Tibial nerve (tissue), 4 donors: ENCODE measurements around the gene RDH12. TPM values are rescaled to one million over a fixed set of nuclear protein-coding genes. Genes with fewer than 3 reads are reported as not detected.

Experiments
- DNase-seq, 2 donors: peaks; one replicate each; pipeline ENCODE4 v3.0.0-alpha.2; 2019; ENCODE audit warnings: low spot score in 2 of 2
- H3K27ac ChIP-seq, 4 donors: fragments of 200-600 bp; sonication (generic) in 3 of 4; one replicate each; pipeline ENCODE4 v1.5.1; 2017 to 2019; ENCODE audit warnings: mild to moderate bottlenecking in 1 of 4
- H3K27me3 ChIP-seq, 2 donors: fragments of 200-600 bp; sonication (generic) in 1 of 2; one replicate each; pipeline versions ENCODE4 v1.5.1 to v1.6.0; 2017 to 2019
- H3K36me3 ChIP-seq, 3 donors: fragments of 200-600 bp; sonication (generic); one replicate each; pipeline ENCODE4 v1.5.1; 2018 to 2019
- H3K4me1 ChIP-seq, 4 donors: fragments of 200-600 bp; sonication (generic) in 3 of 4; one replicate each; pipeline ENCODE4 v1.5.1; 2017 to 2019
- H3K4me3 ChIP-seq, 4 donors: fragments of 200-600 bp; sonication (generic) in 3 of 4; one replicate each; pipeline ENCODE4 v1.5.1; 2017 to 2019; ENCODE audit warnings: mild to moderate bottlenecking in 1 of 4, moderate library complexity in 1 of 4
- H3K9me3 ChIP-seq, 4 donors: fragments of 200-600 bp; sonication (generic) in 3 of 4; one replicate each; pipeline ENCODE4 v1.5.1; 2017 to 2019
- CTCF ChIP-seq, 5 experiments: fragments of 200-600 bp in 3 of 5; fragments of 450-650 bp in 2 of 5; sonication (generic) in 3 of 5; IDR thresholded peaks; one replicate each; pipeline ENCODE4 v1.5.1; 2016 to 2019; ENCODE audit warnings: antibody characterized with exemption in 5 of 5, mild to moderate bottlenecking in 3 of 5, moderate library complexity in 2 of 5
- EP300 ChIP-seq, 2 donors: sonication (generic); formaldehyde crosslinking; IDR thresholded peaks; one replicate each; pipeline ENCODE4 v1.6.1; 2017; ENCODE audit warnings: antibody characterized with exemption in 2 of 2, mild to moderate bottlenecking in 1 of 2
- POLR2A ChIP-seq, 2 donors: fragments of 450-650 bp; IDR thresholded peaks; one replicate each; pipeline ENCODE4 v1.6.1; 2017; ENCODE audit warnings: antibody characterized with exemption in 2 of 2, mild to moderate bottlenecking in 2 of 2, moderate library complexity in 2 of 2
- WGBS, 2 donors: methylation state at CpG; one replicate each; pipeline ENCODE4 v1.1.5; 2018; 5-methylcytosine and 5-hydroxymethylcytosine counted together
- total RNA-seq, 4 donors: library from RNA; depleted of rRNA; stranded (reverse); fragments of >200 nt; gene quantifications; one replicate each; pipeline ENCODE4 v1.1.0, GENCODE V29; 2016

RDH12 gene
- total RNA-seq, 4 donors from 2014 or later, result not detected

GRCh38 chr14:67666750-67667449 lies 34.8 kb upstream of the RDH12 start:
- Histone ChIP-seq H3K27ac (no peak overlapping the region), H3K27me3 (no peaks in the 10 kb centered on the region), H3K36me3 (peaks cover 0 to 5% (median 0%) of the 10 kb centered on the region in 3 donors), H3K4me3 (no peak overlapping the region), H3K9me3 (no peaks in the 10 kb centered on the region), H3K4me1 (peaks cover 0 to 46% (median 6%) of the 10 kb centered on the region in 4 donors)
- TF ChIP-seq POLR2A (IDR thresholded peaks at IDR 0.05) (no peak), CTCF (IDR thresholded peaks at IDR 0.05) (peak; percentile 44 to 70 (median 60))
- 22 to 29% methylated on average over 1 of the region's 1 CpG for WGBS, 2 donors
- DNase-seq, result peak in 1 of 2 donors; percentile 29

GRCh38 chr14:67668559-67668958 lies 33.1 kb upstream of the RDH12 start:
- TF ChIP-seq POLR2A (IDR thresholded peaks at IDR 0.05) (no peak), CTCF (IDR thresholded peaks at IDR 0.05) (no peak)
- DNase-seq, result no peak
- H3K36me3 ChIP-seq, result no peaks in the 10 kb centered on the region
- no peak overlapping the region for H3K4me3 ChIP-seq
- no peak overlapping the region for H3K27ac ChIP-seq
- H3K27me3 ChIP-seq, result no peaks in the 10 kb centered on the region
- no peaks in the 10 kb centered on the region for H3K9me3 ChIP-seq
- peaks cover 0 to 62% (median 19%) of the 10 kb centered on the region in 4 donors for H3K4me1 ChIP-seq

- Histone ChIP-seq H3K4me3 (peak overlapping the region; percentile 76 to 97 (median 90)), H3K9me3 (no peaks in the 10 kb centered on the region), H3K4me1 (peaks cover 0 to 43% (median 23%) of the 10 kb centered on the region in 4 donors), H3K27ac (peak overlapping the region in 1 of 4 donors; percentile 100), H3K27me3 (no peaks in the 10 kb centered on the region), H3K36me3 (peaks cover 0 to 11% (median 0%) of the 10 kb centered on the region in 3 donors)
- TF ChIP-seq EP300 (IDR thresholded peaks at IDR 0.05), result no peak
- TF ChIP-seq POLR2A (IDR thresholded peaks at IDR 0.05), result no peak
- no peak for TF ChIP-seq CTCF (IDR thresholded peaks at IDR 0.05)
- WGBS, 2 donors, result 34 to 40% methylated on average over 5 of the region's 5 CpGs
- no peak for DNase-seq
Observed at GRCh38 chr14:67673451-67673850, 28.2 kb upstream of the RDH12 start.

GRCh38 chr14:67674139-67674479 lies 27.6 kb upstream of the RDH12 start:
- DNase-seq, result peak; percentile 23 to 40
- Histone ChIP-seq H3K4me3 (peak overlapping the region; percentile 76 to 97 (median 90)), H3K36me3 (peaks cover 0 to 17% (median 0%) of the 10 kb centered on the region in 3 donors), H3K27ac (peak overlapping the region; percentile 97 to 100 (median 98)), H3K27me3 (no peaks in the 10 kb centered on the region), H3K4me1 (peaks cover 0 to 38% (median 23%) of the 10 kb centered on the region in 4 donors), H3K9me3 (no peaks in the 10 kb centered on the region)
- no peak for TF ChIP-seq EP300 (IDR thresholded peaks at IDR 0.05)
- peak in 1 of 5 experiments; percentile 25 for TF ChIP-seq CTCF (IDR thresholded peaks at IDR 0.05)
- 0% methylated on average over 10 to 25 of the region's 25 CpGs for WGBS, 2 donors

GRCh38 chr14:67674480-67675218 lies 27.0 kb upstream of the RDH12 start, which contains the start of gene VTI1B:
TSS of gene VTI1B (minus strand) at chr14:67674632. CDS start at chr14:67674489, 143 bp downstream.
- 0 to 1% methylated on average over 22 to 65 of the region's 87 CpGs for WGBS, 2 donors
- TF ChIP-seq EP300 (IDR thresholded peaks at IDR 0.05) (peak in 1 of 2 donors; percentile 80), CTCF (IDR thresholded peaks at IDR 0.05) (peak in 2 of 5 experiments; percentile 1 to 40), POLR2A (IDR thresholded peaks at IDR 0.05) (peak in 1 of 2 donors; percentile 53)
- Histone ChIP-seq H3K9me3 (no peaks in the 10 kb centered on the region), H3K27ac (peak within 1 kb of the TSS; percentile 97 to 100 (median 98)), H3K36me3 (peaks cover 0 to 17% (median 0%) of the 10 kb centered on the region in 3 donors), H3K27me3 (no peaks in the 10 kb centered on the region), H3K4me3 (peak within 1 kb of the TSS; percentile 76 to 97 (median 90)), H3K4me1 (peaks cover 0 to 38% (median 23%) of the 10 kb centered on the region in 4 donors)
- peak; percentile 52 to 58 for DNase-seq
